Measurements from ENCODE around the gene KRT4. TPM values are rescaled to one million over a fixed set of nuclear protein-coding genes. Genes with fewer than 3 reads are reported as not detected.

KRT4 gene
- total and polyA plus RNA-seq, 7 donors = 0.12 to 1.7 (median 0.43) TPM; not detected in 3

- Histone ChIP-seq H3K4me1 (no peaks in the 10 kb centered on the region), H3K36me3 (ENCODE audit: insufficient read depth in 1 of 2, low read depth in 1 of 2) (no peaks in the 10 kb centered on the region), H3K27ac (no peak overlapping the region), H3K4me3 (no peak overlapping the region), H3K27me3 (ENCODE audit: insufficient read depth in 3 of 3, low read length in 2 of 3) (peaks cover 0 to 11% (median 0%) of the 10 kb centered on the region in 3 donors), H3K9me3 (no peaks in the 10 kb centered on the region)
- intact Hi-C loops (cut with DNase I) = no loop called here
- TF ChIP-seq CTCF (IDR thresholded peaks at IDR 0.05) = no peak
- WGBS, 3 donors = 70 to 86% (median 76%) methylated on average over 5 of the region's 5 CpGs
- ATAC-seq (no peak), DNase-seq (no peak)
These were observed 47.4 kb downstream of the KRT4 start for GRCh38 chr12:52766351-52767019.

DNA sequence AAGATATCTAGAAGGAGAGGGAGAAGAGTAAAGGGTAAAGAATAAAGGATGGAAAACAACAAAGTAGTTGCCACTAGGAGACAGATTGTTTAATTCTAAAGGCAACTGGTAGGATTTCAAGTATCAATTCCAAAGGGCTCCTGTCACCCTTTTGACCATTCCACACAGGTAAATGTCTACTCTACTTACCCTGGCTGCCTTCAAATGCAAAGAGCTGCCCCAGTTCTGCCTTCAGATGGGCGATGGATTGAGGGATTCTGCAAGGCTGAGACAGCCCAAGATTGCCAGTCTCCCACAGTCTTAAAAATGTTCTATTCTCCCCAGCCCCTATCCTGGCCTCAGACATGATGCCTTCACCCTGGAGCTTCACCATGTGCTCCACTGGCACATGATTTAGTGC, 48.2 kb downstream of the KRT4 start:
- no peak for ATAC-seq

DNA sequence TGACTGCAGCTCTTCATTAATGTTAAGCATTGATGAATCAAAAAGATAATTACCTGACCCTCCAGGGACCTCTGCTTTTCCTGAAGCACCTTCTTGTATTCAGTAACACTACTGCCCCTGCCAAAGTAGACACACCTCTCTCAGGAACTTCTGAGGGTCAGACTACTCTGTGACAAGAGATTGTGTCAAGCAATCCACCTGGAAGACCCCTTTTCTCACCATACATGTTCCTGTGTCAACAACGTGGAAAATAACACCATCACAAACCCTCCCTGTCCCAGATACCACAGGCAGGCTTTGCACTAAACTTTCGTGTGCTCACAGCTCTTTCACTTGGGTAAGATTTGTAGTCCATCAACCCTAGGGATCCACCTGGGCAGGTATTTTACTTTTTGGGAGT, 49.9 kb downstream of the KRT4 start:
- no peak for TF ChIP-seq CTCF (IDR thresholded peaks at IDR 0.05)
- H3K9me3 ChIP-seq = peaks cover 9% of the 10 kb centered on the region
- intact Hi-C loops (cut with DNase I) = no loop called here
- no peak overlapping the region for H3K4me3 ChIP-seq
- H3K27ac ChIP-seq = no peak overlapping the region
- H3K36me3 ChIP-seq (ENCODE audit: insufficient read depth in 1 of 2, low read depth in 1 of 2) = no peaks in the 10 kb centered on the region
- whole genome bisulfite sequencing, 3 donors = 63 to 77% (median 71%) methylated on average over 2 of the region's 2 CpGs
- no peaks in the 10 kb centered on the region for H3K4me1 ChIP-seq
- DNase-seq (no peak), ATAC-seq (no peak)
- H3K27me3 ChIP-seq (ENCODE audit: insufficient read depth in 3 of 3, low read length in 2 of 3) = peaks cover 0 to 6% (median 0%) of the 10 kb centered on the region in 3 donors

More for the DNA sequence above, 48.2 kb downstream of the KRT4 start:
- Histone ChIP-seq H3K4me3 (no peak overlapping the region), H3K4me1 (no peaks in the 10 kb centered on the region), H3K27ac (no peak overlapping the region), H3K27me3 (ENCODE audit: insufficient read depth in 3 of 3, low read length in 2 of 3) (peaks cover 0 to 11% (median 0%) of the 10 kb centered on the region in 3 donors), H3K9me3 (peaks cover 1% of the 10 kb centered on the region), H3K36me3 (ENCODE audit: insufficient read depth in 1 of 2, low read depth in 1 of 2) (no peaks in the 10 kb centered on the region)
- WGBS, 3 donors = 57 to 90% (median 67%) methylated on average over 1 of the region's 1 CpG
- intact Hi-C loops (cut with DNase I) = no loop called here
- no peak for TF ChIP-seq CTCF (IDR thresholded peaks at IDR 0.05)
- no peak for DNase-seq

GRCh38 chr12:52763036-52763659, 50.8 kb downstream of the KRT4 start:
- H3K36me3 ChIP-seq (ENCODE audit: insufficient read depth in 1 of 2, low read depth in 1 of 2) = no peaks in the 10 kb centered on the region
- no peak overlapping the region for H3K4me3 ChIP-seq
- intact Hi-C loops (cut with DNase I) = no loop called here
- no peak for ATAC-seq
- H3K4me1 ChIP-seq = no peaks in the 10 kb centered on the region
- TF ChIP-seq CTCF (IDR thresholded peaks at IDR 0.05) = no peak
- no peak overlapping the region for H3K27ac ChIP-seq
- no peak for DNase-seq
- peaks cover 9% of the 10 kb centered on the region for H3K9me3 ChIP-seq
- 72 to 77% (median 75%) methylated on average over 9 of the region's 9 CpGs for WGBS, 3 donors
- H3K27me3 ChIP-seq (ENCODE audit: insufficient read depth in 3 of 3, low read length in 2 of 3) = peaks cover 0 to 8% (median 0%) of the 10 kb centered on the region in 3 donors

Data from psoas muscle (tissue), 8 donors.